Measurements from ENCODE around the gene ARHGEF12.

The ARHGEF12 gene

DNA sequence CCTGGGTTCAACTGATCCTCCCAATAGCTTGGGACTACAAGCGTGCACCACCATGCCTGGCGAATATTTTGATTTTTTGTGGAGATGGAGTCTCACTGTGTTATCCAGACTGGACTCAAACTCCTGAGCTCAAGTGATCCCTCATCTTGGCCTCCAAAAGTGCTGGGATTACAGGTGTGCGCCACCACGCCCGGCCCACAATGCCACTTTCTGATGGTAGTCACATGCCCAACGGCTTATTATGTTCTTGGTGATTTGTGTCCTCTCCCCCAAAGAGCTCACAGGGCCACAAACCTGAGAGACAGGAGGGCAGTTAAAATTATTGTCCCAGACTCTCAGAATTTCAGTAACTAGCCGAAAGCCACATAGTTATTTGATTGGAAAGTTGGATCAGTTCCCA, 185.0 kb downstream of the ARHGEF12 start:
- DNase-seq, result no peak

DNA sequence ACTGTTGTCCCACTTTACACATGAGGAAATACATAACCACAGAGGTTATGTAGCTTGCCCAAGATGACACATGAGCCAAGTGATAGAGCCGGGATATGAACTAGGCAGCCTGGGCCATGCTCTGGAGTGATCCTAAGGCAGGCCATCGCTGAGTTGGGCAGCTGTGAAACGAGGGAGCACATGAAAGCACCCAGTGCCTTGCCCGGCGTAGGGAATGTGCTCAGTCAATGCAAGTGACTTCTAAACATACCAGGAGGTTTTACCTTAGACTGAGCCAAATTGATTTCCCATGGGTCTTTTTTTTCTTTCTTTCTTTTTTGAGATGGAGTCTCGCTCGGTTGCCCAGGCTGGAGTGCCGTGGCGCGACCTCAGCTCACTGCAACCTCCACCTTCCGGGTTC, 185.8 kb downstream of the ARHGEF12 start:
- DNase-seq, result no peak

DNA sequence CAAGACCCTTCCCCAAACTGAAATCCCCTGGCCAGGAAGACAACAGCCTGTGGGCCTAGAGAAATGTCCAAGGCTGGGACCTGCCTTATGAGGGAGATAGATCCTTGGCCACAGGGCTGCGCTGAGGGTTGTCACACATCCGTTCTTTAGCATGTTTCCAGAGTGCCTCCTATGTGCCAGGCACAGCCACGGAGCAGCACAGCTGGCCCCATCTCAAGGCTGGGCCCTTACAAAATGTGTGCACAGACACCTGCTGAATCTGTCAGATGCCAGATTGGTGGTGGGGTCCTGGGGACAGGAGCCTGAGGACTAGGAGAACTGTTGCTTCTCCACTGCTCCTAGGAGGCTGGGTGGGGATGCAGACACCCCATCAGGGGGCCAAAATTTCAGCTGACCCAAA, 186.5 kb downstream of the ARHGEF12 start:
- no peak for DNase-seq

DNA sequence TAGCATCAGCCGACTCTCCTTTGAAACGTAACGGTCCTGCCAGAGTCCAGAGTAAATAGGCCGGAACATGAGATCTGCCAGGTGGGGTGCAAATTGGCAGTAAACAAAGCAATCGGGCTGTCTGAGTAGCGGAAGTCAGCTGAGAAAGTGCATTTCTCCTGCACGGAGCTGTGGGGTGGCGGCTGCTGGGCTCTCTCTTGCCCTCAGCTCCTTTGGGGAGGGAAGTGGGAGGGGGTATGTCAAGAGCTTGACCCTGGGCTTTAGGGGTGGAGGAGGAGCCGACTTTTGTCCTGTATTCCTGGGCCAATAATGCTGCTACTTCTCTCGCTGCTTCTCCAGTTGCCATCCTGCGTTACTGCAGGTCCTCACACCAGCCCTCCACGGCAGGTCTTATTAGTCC, 187.0 kb downstream of the ARHGEF12 start:
- DNase-seq, result no peak

DNA sequence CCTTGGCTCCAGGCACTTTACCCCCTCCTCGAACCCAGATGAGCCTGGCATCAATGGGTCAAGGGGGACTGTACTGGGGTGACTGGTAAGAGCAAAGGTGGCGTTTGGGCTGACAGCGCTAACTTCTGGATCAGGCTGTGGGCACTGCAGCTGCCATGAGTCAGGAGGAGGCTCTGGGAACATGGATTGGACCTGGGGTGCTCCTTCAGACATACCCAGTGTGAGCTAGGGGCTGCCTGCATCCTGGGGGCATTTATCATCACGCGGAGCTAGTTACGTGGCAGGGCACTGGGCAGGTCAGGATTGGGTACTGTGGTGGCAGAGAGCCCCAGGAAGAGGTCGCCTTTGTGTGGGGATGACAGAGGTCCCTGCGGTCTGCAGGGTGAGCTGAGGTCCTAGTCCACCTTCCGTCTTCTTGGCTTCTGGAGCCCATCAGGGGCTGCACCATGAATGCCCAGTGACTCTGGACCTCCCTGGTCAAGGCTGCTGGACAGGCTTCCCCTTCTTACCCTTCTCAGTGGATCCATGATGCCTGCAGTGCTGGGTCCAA, 188.4 kb downstream of the ARHGEF12 start:
- DNase-seq, result no peak

DNA sequence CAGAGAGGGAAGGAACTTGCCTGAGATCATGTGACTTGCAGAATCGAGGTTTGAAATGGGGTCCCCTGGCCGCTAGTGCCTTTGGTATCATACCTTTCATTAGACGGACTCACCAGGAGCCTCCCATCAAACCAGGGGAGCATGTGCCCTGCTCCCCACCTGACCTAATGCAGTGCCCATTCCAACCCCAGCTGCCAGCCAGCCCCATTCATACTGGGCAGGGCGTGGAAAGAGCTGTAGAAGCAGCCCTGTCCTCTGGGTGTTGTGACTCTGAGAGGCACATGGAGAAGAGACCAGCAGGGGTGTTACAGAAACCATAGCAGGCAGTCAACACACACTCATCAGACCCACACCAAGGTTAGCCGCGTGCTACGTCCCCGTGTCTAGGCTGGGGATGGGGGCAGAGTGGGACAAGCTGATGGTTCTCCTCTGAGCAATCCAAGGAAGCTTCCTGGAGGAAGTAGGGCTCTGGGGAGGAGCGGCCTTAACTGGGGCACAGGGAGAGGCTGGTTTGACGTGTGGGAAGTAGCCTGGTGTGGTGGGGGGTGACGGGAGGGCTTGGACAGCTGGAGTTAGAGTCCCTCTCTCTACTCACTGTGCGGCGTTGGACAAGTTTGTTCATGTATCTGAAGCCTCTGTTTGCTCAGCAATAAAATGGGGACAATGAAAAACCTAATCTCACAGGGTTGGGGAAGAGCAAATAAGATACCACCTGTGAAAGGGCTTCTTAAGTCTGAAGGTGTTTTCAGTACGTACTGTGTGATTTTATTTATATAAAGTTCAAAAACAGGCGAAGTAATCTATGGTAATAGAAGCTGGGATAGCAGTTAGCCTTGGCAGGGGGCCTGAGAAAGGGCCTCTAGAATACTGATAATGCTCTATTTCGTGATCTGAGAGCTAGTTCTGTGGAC, 189.3 kb downstream of the ARHGEF12 start:
- DNase-seq, result no peak

DNA sequence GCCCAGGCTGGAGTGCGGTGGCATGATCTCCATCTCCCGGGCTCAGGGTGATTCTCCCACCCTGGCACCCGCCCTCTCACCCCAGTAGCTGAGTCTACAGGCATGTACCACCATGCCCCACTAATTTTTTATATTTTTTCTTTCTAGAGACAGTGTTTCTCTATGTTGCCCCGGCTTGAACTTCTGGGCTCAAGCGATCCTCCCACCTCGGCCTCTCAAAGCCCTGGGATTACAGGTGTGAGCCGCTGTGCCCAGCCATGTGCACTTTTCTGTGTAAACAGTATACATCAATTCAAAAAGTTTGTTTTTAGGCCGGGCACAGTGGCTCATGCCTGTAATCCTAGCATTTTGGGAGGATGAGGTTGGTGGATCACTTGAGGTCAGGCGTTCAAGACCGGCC, 190.0 kb downstream of the ARHGEF12 start:
- DNase-seq, result no peak

DNA sequence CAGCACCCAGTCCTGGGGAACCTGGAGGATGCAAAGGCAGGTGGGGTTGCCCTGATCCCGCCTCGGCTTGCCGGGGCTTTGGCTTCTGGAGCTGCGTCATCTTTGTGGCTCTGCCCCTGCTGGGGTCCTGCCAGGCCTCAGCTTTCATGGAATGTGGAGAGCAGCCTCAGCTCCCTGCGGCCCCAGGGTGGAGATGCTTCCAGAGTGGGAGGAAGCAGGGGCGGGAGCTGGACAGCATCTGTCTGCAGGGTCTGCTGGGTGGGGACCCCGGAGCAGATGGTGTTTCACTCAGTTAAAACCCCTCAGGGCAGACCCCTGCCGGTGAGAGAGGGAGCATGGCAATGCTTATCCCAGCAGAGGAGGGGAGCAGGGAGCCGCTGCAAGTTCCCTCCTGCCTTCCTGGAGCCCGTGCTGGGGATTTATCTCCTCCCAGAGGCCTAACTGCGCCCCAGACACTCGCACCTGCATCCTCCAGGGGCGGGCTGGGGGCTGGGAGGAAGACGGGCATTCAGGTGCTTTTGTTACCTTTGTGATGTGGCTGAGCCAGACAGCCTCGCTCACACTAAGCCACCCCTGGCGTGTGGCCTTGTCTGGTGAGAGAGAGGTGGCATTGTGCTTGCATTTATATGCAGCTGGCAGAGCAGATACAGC, 191.0 kb downstream of the ARHGEF12 start:
- DNase-seq, result peak; percentile 20

DNA sequence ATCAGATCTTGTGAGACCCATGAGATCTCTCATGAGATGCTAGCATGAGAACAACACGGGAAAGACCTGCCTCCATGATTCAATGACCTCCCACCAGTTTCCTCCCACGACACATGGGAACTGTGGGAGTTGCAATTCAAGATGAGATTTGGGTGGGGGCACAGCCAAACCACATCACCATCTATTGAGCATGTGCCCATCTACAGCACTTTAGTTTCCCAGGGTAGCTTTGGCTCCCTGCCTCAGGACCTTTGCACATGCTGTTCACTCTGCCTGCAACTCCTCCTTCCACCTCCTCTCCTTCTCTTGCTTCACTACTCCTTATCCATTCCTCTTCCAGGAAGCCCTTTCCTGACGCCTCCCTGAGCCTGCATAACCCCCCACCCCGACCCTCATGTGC, 192.5 kb downstream of the ARHGEF12 start:
- no peak for DNase-seq

DNA sequence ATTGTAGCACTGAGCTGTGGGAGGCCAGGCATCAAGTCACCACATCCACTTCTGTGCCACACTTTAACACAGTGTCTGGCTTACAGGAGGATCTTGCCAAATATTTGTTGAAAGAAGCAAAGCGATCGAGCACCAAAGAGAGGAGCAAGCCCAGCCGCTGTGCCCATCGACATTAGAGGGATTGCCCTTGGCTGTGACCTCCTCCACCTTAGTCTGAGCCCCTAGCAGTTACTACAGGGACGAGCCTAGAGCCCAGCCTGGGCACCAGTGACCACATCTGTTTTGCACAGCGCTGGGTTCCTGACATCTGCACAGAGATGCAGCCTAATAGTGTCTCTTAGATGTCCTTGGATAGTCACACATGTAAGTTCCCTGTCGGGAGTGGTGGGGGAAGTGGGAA, 193.0 kb downstream of the ARHGEF12 start:
- no peak for DNase-seq

DNA sequence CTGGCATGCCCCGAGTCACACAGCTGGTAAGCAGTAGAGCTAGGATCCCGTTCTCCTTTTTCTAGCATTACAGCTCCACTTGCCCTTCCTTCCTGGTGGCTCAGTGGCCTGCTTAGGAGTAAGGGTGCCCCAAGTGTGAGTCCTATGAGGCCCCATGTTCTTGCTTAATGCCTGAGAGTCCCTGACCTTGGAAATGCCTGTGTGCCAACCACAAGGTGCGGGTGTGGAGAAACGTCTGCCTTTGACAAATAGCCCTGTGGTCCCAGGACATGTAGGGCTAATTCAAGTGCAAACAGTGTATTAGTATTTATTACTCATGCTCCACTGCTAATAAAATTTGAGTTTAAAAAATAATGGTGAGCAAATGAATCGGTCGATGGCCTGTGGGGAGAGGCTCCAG, 193.7 kb downstream of the ARHGEF12 start:
- DNase-seq, result no peak

DNA sequence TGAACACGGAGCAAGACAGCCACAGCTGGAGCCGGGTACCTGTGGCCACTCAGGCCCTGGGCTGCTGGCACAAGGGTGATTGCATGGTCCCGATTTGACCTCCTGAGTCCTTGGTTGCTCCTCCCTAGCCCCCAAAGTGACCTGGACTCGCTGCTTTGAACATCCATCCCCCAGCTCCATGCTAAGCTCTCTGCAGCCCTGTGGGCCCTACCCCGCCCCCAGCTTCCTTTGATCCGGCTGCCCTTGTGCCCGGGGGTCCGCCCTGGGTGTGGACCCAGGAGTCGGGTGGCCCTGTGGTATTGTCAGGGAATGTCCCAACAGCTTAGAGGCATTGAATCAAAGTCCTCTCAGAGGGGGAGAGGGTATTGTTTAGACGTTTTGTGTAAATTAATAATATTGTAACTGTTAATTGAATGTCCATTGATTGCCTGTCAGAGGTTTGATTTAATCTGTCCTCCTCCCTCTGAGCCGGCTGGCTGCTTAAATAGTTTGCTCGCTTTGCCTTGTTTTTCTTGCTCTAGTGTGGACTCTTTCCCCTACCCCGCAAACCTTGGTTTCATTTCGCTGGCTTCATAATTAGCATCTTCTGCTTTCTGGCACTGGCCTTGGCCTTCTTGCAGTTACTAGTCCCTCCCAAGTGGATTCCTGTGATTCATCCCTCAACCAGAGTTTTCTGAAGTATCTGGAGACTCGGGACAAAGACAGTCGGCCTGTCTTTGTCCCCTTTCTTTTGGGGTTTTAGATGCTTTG, 196.0 kb downstream of the ARHGEF12 start:
- no peak for DNase-seq

DNA sequence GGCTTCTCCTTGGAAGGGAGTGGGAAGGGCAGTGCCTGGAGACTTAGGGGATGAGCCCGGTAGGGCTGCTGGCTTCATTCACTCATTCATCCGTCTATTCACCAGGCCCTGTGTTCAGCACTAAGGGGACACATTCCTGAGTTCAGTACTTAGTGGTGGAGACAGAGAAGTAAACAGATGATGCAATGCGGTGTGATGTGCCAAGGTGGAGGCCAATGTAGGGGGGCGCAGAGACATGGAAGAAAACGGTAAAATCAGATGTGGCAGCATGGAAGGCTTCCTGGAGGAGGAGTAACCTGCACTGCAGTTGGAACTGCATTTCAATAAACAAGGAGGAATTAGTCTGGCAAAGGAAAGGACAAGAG, 196.6 kb downstream of the ARHGEF12 start:
- no peak for DNase-seq

DNA sequence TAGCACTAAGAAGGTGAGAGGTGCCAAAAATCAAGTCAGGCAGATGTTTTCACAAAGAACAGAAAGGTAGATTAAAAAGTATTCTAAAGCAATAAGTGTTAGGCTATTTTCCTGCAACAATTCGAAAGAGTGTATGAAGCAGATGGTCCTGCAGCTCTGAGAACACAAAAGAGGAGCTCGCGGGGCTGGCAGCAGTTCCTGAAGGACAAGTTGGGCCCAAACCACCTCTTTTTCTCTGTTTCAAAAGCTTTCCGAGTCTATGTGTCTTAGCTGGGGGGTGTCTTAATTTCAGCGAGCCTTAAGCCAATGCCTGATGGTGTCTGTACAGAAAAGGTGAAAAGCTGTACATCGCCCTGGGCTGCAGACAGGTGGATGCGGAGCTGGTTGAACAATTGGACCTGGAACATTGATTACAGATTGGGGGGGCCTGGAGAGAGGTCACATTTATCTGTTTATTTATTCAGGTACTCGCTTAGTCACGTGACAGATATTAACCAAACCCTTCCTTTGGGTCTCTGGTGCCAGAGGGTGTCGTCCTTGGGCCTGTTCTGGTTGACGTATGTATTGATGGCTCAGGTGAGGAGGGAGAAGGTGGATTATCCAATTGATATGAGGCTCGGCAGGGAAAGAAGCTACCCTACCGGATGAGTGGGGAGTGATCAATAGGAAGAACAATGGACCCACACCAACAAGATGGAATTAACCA, 200.0 kb downstream of the ARHGEF12 start:
- DNase-seq, result no peak

DNA sequence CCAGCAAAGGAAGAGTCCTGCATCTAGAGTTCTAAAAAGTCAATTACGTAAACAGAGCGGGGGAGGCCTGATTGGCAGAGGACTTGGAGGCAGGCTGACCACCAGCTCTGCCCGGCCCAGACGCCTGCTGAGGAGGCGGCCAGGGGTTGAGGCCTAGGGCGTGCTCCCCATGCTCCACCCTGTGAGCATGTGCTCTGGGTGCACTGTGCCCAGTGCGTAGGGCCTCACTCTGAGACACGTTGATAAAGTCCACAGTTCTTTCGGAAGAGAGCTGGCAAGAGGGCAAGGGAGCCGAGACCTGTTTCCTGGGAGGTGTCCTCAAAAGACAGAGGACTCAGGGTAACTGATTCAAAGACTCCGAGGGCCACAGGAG, 200.6 kb downstream of the ARHGEF12 start:
- no peak for DNase-seq

DNA sequence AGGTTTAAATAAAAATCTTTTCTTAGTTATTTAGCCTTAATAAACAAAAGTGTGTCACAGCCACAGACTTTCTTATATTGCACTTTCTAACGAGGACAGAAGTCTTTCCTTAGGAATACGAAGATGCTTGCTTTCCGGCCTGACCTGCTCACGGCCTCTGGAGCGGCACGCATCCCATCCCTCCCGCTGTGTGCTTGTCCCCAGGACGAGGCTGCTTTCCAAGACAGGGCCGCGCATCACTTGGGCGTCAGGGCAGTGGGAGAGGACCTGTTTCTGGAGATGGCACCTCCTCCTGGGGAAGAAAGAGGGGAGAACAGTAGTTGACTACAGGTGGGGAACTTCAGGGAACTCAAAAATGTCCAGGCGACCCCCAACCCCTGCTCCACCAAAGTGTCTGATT, 201.8 kb downstream of the ARHGEF12 start:
- DNase-seq, result no peak

DNA sequence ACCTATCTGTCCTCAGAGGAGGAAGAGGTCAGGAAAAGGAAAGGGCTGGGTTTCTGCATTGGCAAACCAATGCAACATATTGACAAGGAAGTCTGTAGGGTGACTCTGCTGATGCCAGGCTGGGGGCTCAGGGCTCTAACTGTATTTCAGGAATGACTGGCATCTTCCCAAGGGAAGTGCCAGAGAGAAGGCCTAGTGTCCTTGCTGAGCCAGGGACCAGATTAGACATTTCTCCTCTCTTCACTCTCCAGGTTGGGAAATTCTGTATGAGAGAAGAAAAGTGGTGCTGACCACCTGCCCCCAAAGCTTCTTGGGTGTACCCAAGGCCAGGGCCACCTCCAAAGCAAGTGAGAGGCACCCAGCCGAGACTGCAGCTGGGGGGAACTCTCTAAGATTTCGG, 202.5 kb downstream of the ARHGEF12 start:
- DNase-seq, result no peak

All from NCI-H1694 treated with DMSO at 0.1 percent for 48 hours (cell line).